CD8-positive, alpha-beta memory T cell (primary cell): ENCODE measurements around the gene TMEM135. TPM values are rescaled to one million over a fixed set of nuclear protein-coding genes. Genes with fewer than 3 reads are reported as not detected.

Experiments
- CTCF ChIA-PET: fragments of 350-600 bp; sonication (Branson Sonifier 250); formaldehyde crosslinking; loops from one replicate; lab custom pipeline; 2021; ENCODE audit warnings: antibody characterized with exemption; lab: Charles Lee
- POLR2A ChIA-PET: fragments of 350-600 bp; sonication (Branson Sonifier 250); formaldehyde crosslinking; loops from one replicate; lab custom pipeline; 2021; ENCODE audit warnings: antibody characterized with exemption; lab: Charles Lee
- DNase-seq, 5 donors: peaks; one replicate each; pipeline versions ENCODE4 v3.0.0 to v3.0.0-alpha.2; 2020 to 2022; ENCODE audit warnings: mixed read lengths in 1 of 5
- H3K27ac ChIP-seq: one replicate; pipeline ENCODE4 v1.7.0; 2013; ENCODE audit warnings: low read depth, mild to moderate bottlenecking, low read length, moderate library complexity
- H3K27me3 ChIP-seq: 2 replicates; pipeline ENCODE4 v1.7.0; 2013; ENCODE audit warnings: low read length, mild to moderate bottlenecking; ENCODE audit not compliant: insufficient read depth, poor library complexity, severe bottlenecking
- H3K36me3 ChIP-seq: 2 replicates; pipeline ENCODE4 v1.7.0; 2013; ENCODE audit warnings: mild to moderate bottlenecking, low read length, moderate library complexity; ENCODE audit not compliant: insufficient read depth
- H3K4me1 ChIP-seq: 2 replicates; pipeline ENCODE4 v1.7.0; 2013; ENCODE audit warnings: mild to moderate bottlenecking, low read length, moderate library complexity; ENCODE audit not compliant: insufficient read depth
- H3K4me3 ChIP-seq: 2 replicates; pipeline ENCODE4 v1.7.0; 2013; ENCODE audit warnings: mild to moderate bottlenecking, low read length
- H3K9me3 ChIP-seq: 2 replicates; pipeline ENCODE4 v1.7.0; 2013; ENCODE audit warnings: mild to moderate bottlenecking, low read length
- H3K27ac Mint-ChIP-seq, 8 donors: one replicate each; pipeline ENCODE4 v1.8.0; 2020 to 2021; ENCODE audit warnings: mixed read lengths in 8 of 8, mild to moderate bottlenecking in 6 of 8, inconsistent platforms in 3 of 8, moderate library complexity in 3 of 8
- H3K27me3 Mint-ChIP-seq, 2 donors: one replicate each; pipeline ENCODE4 v1.8.0; 2020 to 2021; ENCODE audit warnings: mixed read lengths in 2 of 2, mild to moderate bottlenecking in 1 of 2, moderate library complexity in 1 of 2
- H3K36me3 Mint-ChIP-seq, 3 donors: one replicate each; pipeline ENCODE4 v1.8.0; 2020 to 2021; ENCODE audit warnings: mixed read lengths in 3 of 3, inconsistent platforms in 1 of 3, mild to moderate bottlenecking in 1 of 3
- H3K4me1 Mint-ChIP-seq, 3 donors: one replicate each; pipeline ENCODE4 v1.8.0; 2020 to 2021; ENCODE audit warnings: mixed read lengths in 3 of 3, inconsistent platforms in 1 of 3, mild to moderate bottlenecking in 1 of 3
- H3K4me3 Mint-ChIP-seq, 7 donors: one replicate each; pipeline ENCODE4 v1.8.0; 2020 to 2021; ENCODE audit warnings: mixed read lengths in 7 of 7, mild to moderate bottlenecking in 6 of 7, moderate library complexity in 4 of 7, inconsistent platforms in 2 of 7
- H3K9me3 Mint-ChIP-seq, 5 donors: one replicate each; pipeline ENCODE4 v1.8.0; 2020 to 2022; ENCODE audit warnings: mixed read lengths in 5 of 5, mild to moderate bottlenecking in 3 of 5, moderate library complexity in 2 of 5, inconsistent platforms in 1 of 5
- polyA plus RNA-seq: library from polyadenylated mRNA; unstranded; fragments of 300-500 nt; fragmentation: Illumina TruSeq; gene quantifications from one replicate; pipeline ENCODE4 v1.2.3, GENCODE V29; 2021
- total RNA-seq, 2 experiments: library from RNA; stranded (reverse); gene quantifications; one replicate each; pipeline ENCODE4 v1.2.3, GENCODE V29; 2021

The TMEM135 gene
- total and polyA plus RNA-seq, 3 experiments from 2014 or later, result 5.9 to 18.8 (median 12.9) TPM

GRCh38 chr11:87235366-87235765 lies 197.6 kb downstream of the TMEM135 start:
- peaks cover 12 to 35% (median 13%) of the 10 kb centered on the region in 3 donors for H3K36me3 Mint-ChIP-seq
- H3K27ac ChIP-seq, result no peak overlapping the region
- no peak overlapping the region for H3K4me3 Mint-ChIP-seq
- H3K9me3 Mint-ChIP-seq, result peaks cover 6 to 18% (median 16%) of the 10 kb centered on the region in 5 donors
- CTCF ChIA-PET, result no interaction called here
- H3K9me3 ChIP-seq, result peaks cover 6% of the 10 kb centered on the region
- H3K4me1 Mint-ChIP-seq, result no peaks in the 10 kb centered on the region
- POLR2A ChIA-PET, result no interaction called here
- no peaks in the 10 kb centered on the region for H3K4me1 ChIP-seq
- DNase-seq, result no peak
- H3K4me3 ChIP-seq, result no peak overlapping the region
- no peaks in the 10 kb centered on the region for H3K27me3 Mint-ChIP-seq
- no peak overlapping the region for H3K27ac Mint-ChIP-seq
- H3K36me3 ChIP-seq, result no peaks in the 10 kb centered on the region
- no peaks in the 10 kb centered on the region for H3K27me3 ChIP-seq

- ChIA-PET POLR2A (no interaction called here), CTCF (no interaction called here)
- DNase-seq, result no peak
- Mint-ChIP-seq H3K4me3 (no peak overlapping the region), H3K27me3 (no peaks in the 10 kb centered on the region), H3K27ac (peak overlapping the region in 2 of 8 donors; percentile 9 to 39), H3K4me1 (no peaks in the 10 kb centered on the region), H3K9me3 (peaks cover 5 to 16% (median 11%) of the 10 kb centered on the region in 5 donors), H3K36me3 (peaks cover 9 to 29% (median 9%) of the 10 kb centered on the region in 3 donors)
- H3K27me3 ChIP-seq, result no peaks in the 10 kb centered on the region
- no peaks in the 10 kb centered on the region for H3K36me3 ChIP-seq
- no peak overlapping the region for H3K4me3 ChIP-seq
- H3K27ac ChIP-seq, result no peak overlapping the region
- peaks cover 1% of the 10 kb centered on the region for H3K9me3 ChIP-seq
- H3K4me1 ChIP-seq, result no peaks in the 10 kb centered on the region
These were observed 198.6 kb downstream of the TMEM135 start for GRCh38 chr11:87236368-87236767.

GRCh38 chr11:87239001-87239400 lies 201.3 kb downstream of the TMEM135 start:
- DNase-seq, result no peak
- Histone ChIP-seq H3K36me3 (no peaks in the 10 kb centered on the region), H3K4me1 (no peaks in the 10 kb centered on the region), H3K27ac (no peak overlapping the region), H3K4me3 (no peak overlapping the region), H3K27me3 (no peaks in the 10 kb centered on the region), H3K9me3 (no peaks in the 10 kb centered on the region)
- POLR2A ChIA-PET, result no interaction called here
- no peaks in the 10 kb centered on the region for H3K4me1 Mint-ChIP-seq
- H3K27me3 Mint-ChIP-seq, result no peaks in the 10 kb centered on the region
- H3K36me3 Mint-ChIP-seq, result peaks cover 5 to 19% (median 8%) of the 10 kb centered on the region in 3 donors
- no peak overlapping the region for H3K4me3 Mint-ChIP-seq
- H3K9me3 Mint-ChIP-seq, result peaks cover 0 to 4% (median 0%) of the 10 kb centered on the region in 5 donors
- H3K27ac Mint-ChIP-seq, result no peak overlapping the region
- CTCF ChIA-PET, result no interaction called here

GRCh38 chr11:87239531-87239930 lies 201.8 kb downstream of the TMEM135 start:
- CTCF ChIA-PET, result no interaction called here

GRCh38 chr11:87251560-87251959 lies 213.8 kb downstream of the TMEM135 start:
- POLR2A ChIA-PET, result no interaction called here
- CTCF ChIA-PET, result interaction anchor here (1.5 kb wide), 1 partner anchor 11 kb away, joined by 4 read pairs; no protein-coding TSS in a partner anchor
- H3K27me3 Mint-ChIP-seq, result no peaks in the 10 kb centered on the region

More at GRCh38 chr11:87239531-87239930, 201.8 kb downstream of the TMEM135 start:
- POLR2A ChIA-PET, result no interaction called here
- Mint-ChIP-seq H3K4me1 (no peaks in the 10 kb centered on the region), H3K27me3 (no peaks in the 10 kb centered on the region), H3K9me3 (peaks cover 0 to 8% (median under 1%) of the 10 kb centered on the region in 5 donors), H3K4me3 (no peak overlapping the region), H3K27ac (no peak overlapping the region), H3K36me3 (peaks cover 5 to 20% (median 8%) of the 10 kb centered on the region in 3 donors)
- H3K27me3 ChIP-seq, result no peaks in the 10 kb centered on the region
- H3K36me3 ChIP-seq, result no peaks in the 10 kb centered on the region
- DNase-seq, result no peak
- no peak overlapping the region for H3K27ac ChIP-seq
- no peaks in the 10 kb centered on the region for H3K9me3 ChIP-seq
- no peak overlapping the region for H3K4me3 ChIP-seq
- H3K4me1 ChIP-seq, result no peaks in the 10 kb centered on the region

GRCh38 chr11:87252869-87253268 lies 215.1 kb downstream of the TMEM135 start:
- H3K4me1 ChIP-seq, result peaks cover 7% of the 10 kb centered on the region
- H3K27ac ChIP-seq, result no peak overlapping the region
- no peak overlapping the region for H3K4me3 ChIP-seq
- no peaks in the 10 kb centered on the region for H3K27me3 ChIP-seq
- H3K4me3 Mint-ChIP-seq, result no peak overlapping the region
- H3K36me3 ChIP-seq, result no peaks in the 10 kb centered on the region
- H3K27ac Mint-ChIP-seq, result no peak overlapping the region
- H3K27me3 Mint-ChIP-seq, result no peaks in the 10 kb centered on the region
- H3K36me3 Mint-ChIP-seq, result peaks cover 0 to 3% (median 1%) of the 10 kb centered on the region in 3 donors
- H3K9me3 Mint-ChIP-seq, result peaks cover 0 to 3% (median 0%) of the 10 kb centered on the region in 5 donors
- no peaks in the 10 kb centered on the region for H3K9me3 ChIP-seq
- POLR2A ChIA-PET, result no interaction called here
- peaks cover 29 to 39% (median 35%) of the 10 kb centered on the region in 3 donors for H3K4me1 Mint-ChIP-seq
- CTCF ChIA-PET, result no interaction called here
- no peak for DNase-seq

More at GRCh38 chr11:87251560-87251959, 213.8 kb downstream of the TMEM135 start:
- Histone ChIP-seq H3K4me3 (no peak overlapping the region), H3K27me3 (no peaks in the 10 kb centered on the region), H3K36me3 (no peaks in the 10 kb centered on the region), H3K4me1 (peaks cover 7% of the 10 kb centered on the region), H3K27ac (no peak overlapping the region), H3K9me3 (no peaks in the 10 kb centered on the region)
- no peak for DNase-seq
- Mint-ChIP-seq H3K36me3 (peaks cover 0 to 10% (median 1%) of the 10 kb centered on the region in 3 donors), H3K4me3 (no peak overlapping the region), H3K4me1 (peaks cover 29 to 43% (median 35%) of the 10 kb centered on the region in 3 donors), H3K27ac (peak overlapping the region in 1 of 8 donors; percentile 21), H3K9me3 (peaks cover 0 to 9% (median 4%) of the 10 kb centered on the region in 5 donors)

- Mint-ChIP-seq H3K4me3 (no peak overlapping the region), H3K36me3 (peaks cover 0 to 5% (median 4%) of the 10 kb centered on the region in 3 donors), H3K27ac (peak overlapping the region in 2 of 8 donors; percentile 26 to 47), H3K27me3 (no peaks in the 10 kb centered on the region), H3K9me3 (no peaks in the 10 kb centered on the region), H3K4me1 (peaks cover 22 to 27% (median 26%) of the 10 kb centered on the region in 3 donors)
- POLR2A ChIA-PET, result no interaction called here
- H3K9me3 ChIP-seq, result no peaks in the 10 kb centered on the region
- no peak for DNase-seq
- CTCF ChIA-PET, result no interaction called here
- no peaks in the 10 kb centered on the region for H3K36me3 ChIP-seq
- H3K4me1 ChIP-seq, result peaks cover 7% of the 10 kb centered on the region
- no peak overlapping the region for H3K27ac ChIP-seq
- no peaks in the 10 kb centered on the region for H3K27me3 ChIP-seq
- no peak overlapping the region for H3K4me3 ChIP-seq
These were observed 216.8 kb downstream of the TMEM135 start for GRCh38 chr11:87254562-87254961.

- Mint-ChIP-seq H3K36me3 (peaks cover 0 to 5% (median 4%) of the 10 kb centered on the region in 3 donors), H3K27me3 (no peaks in the 10 kb centered on the region), H3K4me1 (peaks cover 21 to 27% (median 26%) of the 10 kb centered on the region in 3 donors), H3K4me3 (no peak overlapping the region), H3K9me3 (no peaks in the 10 kb centered on the region), H3K27ac (peak overlapping the region in 1 of 8 donors; percentile 53)
- ChIA-PET CTCF (no interaction called here), POLR2A (no interaction called here)
- no peak for DNase-seq
- H3K4me3 ChIP-seq, result no peak overlapping the region
- no peak overlapping the region for H3K27ac ChIP-seq
- no peaks in the 10 kb centered on the region for H3K27me3 ChIP-seq
- H3K4me1 ChIP-seq, result peaks cover 7% of the 10 kb centered on the region
- H3K9me3 ChIP-seq, result no peaks in the 10 kb centered on the region
- no peaks in the 10 kb centered on the region for H3K36me3 ChIP-seq
These were observed 217.9 kb downstream of the TMEM135 start for GRCh38 chr11:87255589-87255988.
